SK-N-SH treated with all-trans-retinoic acid at 6 μM for 48 hours (cell line): Measurements from ENCODE around the gene ZGPAT.

Source experiments
- ATAC-seq: fragments of 200-7000 bp; cut with Tn5 transposase; 3 replicates; pipeline ENCODE4 v1.9.1; 2020; ENCODE audit warnings: mild to moderate bottlenecking, moderate library complexity
- ARNTL ChIP-seq: fragments of 450-650 bp; formaldehyde crosslinking; IDR thresholded peaks from 2 replicates; pipeline ENCODE4 v1.5.0; 2020; ENCODE audit warnings: low read depth, mild to moderate bottlenecking, moderate library complexity, borderline replicate concordance
- BACH2 ChIP-seq: fragments of 250-450 bp; sonication (Bioruptor Pico); IDR thresholded peaks from 2 replicates; pipeline ENCODE4 v1.9.0; 2021; ENCODE audit warnings: mild to moderate bottlenecking, borderline replicate concordance
- CREB5 ChIP-seq: fragments of 250-450 bp; sonication (Bioruptor Pico); IDR thresholded peaks from 2 replicates; pipeline ENCODE4 v1.5.1; 2020; ENCODE audit warnings: low read depth, mild to moderate bottlenecking, moderate library complexity
- CSDC2 ChIP-seq: fragments of 250-450 bp; sonication (Bioruptor Pico); IDR thresholded peaks from 2 replicates; pipeline ENCODE4 v1.5.0; 2020; ENCODE audit warnings: mild to moderate bottlenecking, moderate library complexity
- GLIS3 ChIP-seq: fragments of 250-450 bp; sonication (Bioruptor Pico); IDR thresholded peaks from 2 replicates; pipeline ENCODE4 v1.5.0; 2020; ENCODE audit warnings: mild to moderate bottlenecking, moderate library complexity
- ISL1 ChIP-seq: fragments of 250-450 bp; sonication (Bioruptor Pico); IDR thresholded peaks from 2 replicates; pipeline ENCODE4 v2.1.2; 2022; ENCODE audit warnings: mild to moderate bottlenecking, moderate library complexity
- OSR1 ChIP-seq: fragments of 250-450 bp; sonication (Bioruptor Pico); IDR thresholded peaks from 2 replicates; pipeline ENCODE4 v1.8.0; 2022; ENCODE audit warnings: moderate library complexity, mild to moderate bottlenecking, inconsistent platforms
- PATZ1 ChIP-seq: fragments of 250-450 bp; sonication (Bioruptor Pico); IDR thresholded peaks from 2 replicates; pipeline ENCODE4 v1.8.0; 2020; ENCODE audit warnings: mild to moderate bottlenecking, moderate library complexity, borderline replicate concordance
- RARB ChIP-seq: fragments of 250-450 bp; sonication (Bioruptor Pico); IDR thresholded peaks from 2 replicates; pipeline ENCODE4 v1.8.0; 2021; ENCODE audit warnings: mild to moderate bottlenecking, moderate library complexity
- TCF4 ChIP-seq: fragments of 250-450 bp; sonication (Bioruptor Pico); IDR thresholded peaks from 2 replicates; pipeline ENCODE4 v1.8.0; 2021; ENCODE audit warnings: mild to moderate bottlenecking, moderate library complexity, borderline replicate concordance
- TOX ChIP-seq: fragments of 250-450 bp; sonication (Bioruptor Pico); IDR thresholded peaks from 2 replicates; pipeline ENCODE4 v1.8.0; 2021; ENCODE audit warnings: mild to moderate bottlenecking, moderate library complexity, borderline replicate concordance
- ZC3H10 ChIP-seq: fragments of 250-450 bp; sonication (Bioruptor Pico); IDR thresholded peaks from 2 replicates; pipeline ENCODE4 v1.5.1; 2021; ENCODE audit warnings: mild to moderate bottlenecking, moderate library complexity
- ZFP3 ChIP-seq: fragments of 250-450 bp; sonication (Bioruptor Pico); IDR thresholded peaks from 2 replicates; pipeline ENCODE4 v1.5.0; 2020; ENCODE audit warnings: mild to moderate bottlenecking, moderate library complexity
- ZFP30 ChIP-seq: fragments of 450-650 bp; formaldehyde crosslinking; IDR thresholded peaks from 2 replicates; pipeline ENCODE4 v1.5.0; 2022; ENCODE audit warnings: mild to moderate bottlenecking, moderate library complexity
- ZNF565 ChIP-seq: fragments of 450-650 bp; formaldehyde crosslinking; conservative IDR thresholded peaks from 2 replicates; pipeline ENCODE4 v1.5.0; 2020; ENCODE audit warnings: low read depth, mild to moderate bottlenecking, moderate library complexity
- ZNF70 ChIP-seq: fragments of 450-650 bp; formaldehyde crosslinking; IDR thresholded peaks from 2 replicates; pipeline ENCODE4 v1.5.0; 2020; ENCODE audit warnings: mild to moderate bottlenecking, moderate library complexity
- ZNF8 ChIP-seq: fragments of 450-650 bp; formaldehyde crosslinking; IDR thresholded peaks from 2 replicates; pipeline ENCODE4 v1.5.0; 2020; ENCODE audit warnings: mild to moderate bottlenecking, moderate library complexity
- TF ChIP-seq, protein P1 (sequence below): fragments of 250-450 bp; sonication (Bioruptor Pico); IDR thresholded peaks from 2 replicates; pipeline ENCODE4 v1.5.0; 2020; ENCODE audit warnings: mild to moderate bottlenecking, moderate library complexity
- TF ChIP-seq, protein P2 (sequence below): fragments of 250-450 bp; sonication (Bioruptor Pico); IDR thresholded peaks from 2 replicates; pipeline ENCODE4 v1.5.1; 2021; ENCODE audit warnings: mild to moderate bottlenecking, moderate library complexity
- TF ChIP-seq, protein P3 (sequence below): fragments of 250-450 bp; sonication (Bioruptor Pico); IDR thresholded peaks from 2 replicates; pipeline ENCODE4 v1.8.0; 2021; ENCODE audit warnings: low read depth, mild to moderate bottlenecking, moderate library complexity, borderline replicate concordance

The ZGPAT gene

GRCh38 chr20:63660622-63661021 lies 47.2 kb upstream of the ZGPAT start (continued):
- TF ChIP-seq CSDC2 (CRISPR knock-in tag) (no peak), BACH2 (CRISPR knock-in tag) (no peak), ZFP30 (CRISPR knock-in tag) (no peak), ZFP3 (CRISPR knock-in tag) (no peak), GLIS3 (CRISPR knock-in tag) (no peak), ARNTL (CRISPR knock-in tag) (no peak), TOX (CRISPR knock-in tag) (no peak)

DNA sequence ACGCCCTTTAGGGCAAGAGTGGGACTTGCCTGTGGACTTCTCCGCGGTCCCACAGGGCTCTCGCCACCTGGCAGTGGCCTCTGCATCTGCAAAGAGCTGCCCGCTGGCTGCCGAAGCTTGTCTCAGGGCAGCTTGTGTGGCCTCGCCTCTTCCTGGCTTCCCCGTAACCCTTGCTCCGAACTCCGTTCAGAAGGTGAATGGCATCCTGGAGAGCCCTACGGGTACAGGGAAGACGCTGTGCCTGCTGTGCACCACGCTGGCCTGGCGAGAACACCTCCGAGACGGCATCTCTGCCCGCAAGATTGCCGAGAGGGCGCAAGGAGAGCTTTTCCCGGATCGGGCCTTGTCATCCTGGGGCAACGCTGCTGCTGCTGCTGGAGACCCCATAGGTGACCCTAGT lies 46.7 kb upstream of the ZGPAT start:
- no peak for ATAC-seq
- TF ChIP-seq BACH2 (CRISPR knock-in tag) = no peak
- TF ChIP-seq, protein P1, sequence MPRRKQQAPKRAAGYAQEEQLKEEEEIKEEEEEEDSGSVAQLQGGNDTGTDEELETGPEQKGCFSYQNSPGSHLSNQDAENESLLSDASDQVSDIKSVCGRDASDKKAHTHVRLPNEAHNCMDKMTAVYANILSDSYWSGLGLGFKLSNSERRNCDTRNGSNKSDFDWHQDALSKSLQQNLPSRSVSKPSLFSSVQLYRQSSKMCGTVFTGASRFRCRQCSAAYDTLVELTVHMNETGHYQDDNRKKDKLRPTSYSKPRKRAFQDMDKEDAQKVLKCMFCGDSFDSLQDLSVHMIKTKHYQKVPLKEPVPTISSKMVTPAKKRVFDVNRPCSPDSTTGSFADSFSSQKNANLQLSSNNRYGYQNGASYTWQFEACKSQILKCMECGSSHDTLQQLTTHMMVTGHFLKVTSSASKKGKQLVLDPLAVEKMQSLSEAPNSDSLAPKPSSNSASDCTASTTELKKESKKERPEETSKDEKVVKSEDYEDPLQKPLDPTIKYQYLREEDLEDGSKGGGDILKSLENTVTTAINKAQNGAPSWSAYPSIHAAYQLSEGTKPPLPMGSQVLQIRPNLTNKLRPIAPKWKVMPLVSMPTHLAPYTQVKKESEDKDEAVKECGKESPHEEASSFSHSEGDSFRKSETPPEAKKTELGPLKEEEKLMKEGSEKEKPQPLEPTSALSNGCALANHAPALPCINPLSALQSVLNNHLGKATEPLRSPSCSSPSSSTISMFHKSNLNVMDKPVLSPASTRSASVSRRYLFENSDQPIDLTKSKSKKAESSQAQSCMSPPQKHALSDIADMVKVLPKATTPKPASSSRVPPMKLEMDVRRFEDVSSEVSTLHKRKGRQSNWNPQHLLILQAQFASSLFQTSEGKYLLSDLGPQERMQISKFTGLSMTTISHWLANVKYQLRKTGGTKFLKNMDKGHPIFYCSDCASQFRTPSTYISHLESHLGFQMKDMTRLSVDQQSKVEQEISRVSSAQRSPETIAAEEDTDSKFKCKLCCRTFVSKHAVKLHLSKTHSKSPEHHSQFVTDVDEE = no peak
- no peak for TF ChIP-seq CREB5 (CRISPR knock-in tag)
- no peak for TF ChIP-seq GLIS3 (CRISPR knock-in tag)
- TF ChIP-seq ZNF70 (CRISPR knock-in tag) = no peak
- no peak for TF ChIP-seq CSDC2 (CRISPR knock-in tag)
- no peak for TF ChIP-seq OSR1 (CRISPR knock-in tag)
- TF ChIP-seq ZNF8 (CRISPR knock-in tag) = no peak
- no peak for TF ChIP-seq ZC3H10 (CRISPR knock-in tag)
- TF ChIP-seq TCF4 = no peak
- TF ChIP-seq, protein P2, sequence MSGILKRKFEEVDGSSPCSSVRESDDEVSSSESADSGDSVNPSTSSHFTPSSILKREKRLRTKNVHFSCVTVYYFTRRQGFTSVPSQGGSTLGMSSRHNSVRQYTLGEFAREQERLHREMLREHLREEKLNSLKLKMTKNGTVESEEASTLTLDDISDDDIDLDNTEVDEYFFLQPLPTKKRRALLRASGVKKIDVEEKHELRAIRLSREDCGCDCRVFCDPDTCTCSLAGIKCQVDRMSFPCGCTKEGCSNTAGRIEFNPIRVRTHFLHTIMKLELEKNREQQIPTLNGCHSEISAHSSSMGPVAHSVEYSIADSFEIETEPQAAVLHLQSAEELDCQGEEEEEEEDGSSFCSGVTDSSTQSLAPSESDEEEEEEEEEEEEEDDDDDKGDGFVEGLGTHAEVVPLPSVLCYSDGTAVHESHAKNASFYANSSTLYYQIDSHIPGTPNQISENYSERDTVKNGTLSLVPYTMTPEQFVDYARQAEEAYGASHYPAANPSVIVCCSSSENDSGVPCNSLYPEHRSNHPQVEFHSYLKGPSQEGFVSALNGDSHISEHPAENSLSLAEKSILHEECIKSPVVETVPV (CRISPR knock-in tag) = no peak
- TF ChIP-seq, protein P3, sequence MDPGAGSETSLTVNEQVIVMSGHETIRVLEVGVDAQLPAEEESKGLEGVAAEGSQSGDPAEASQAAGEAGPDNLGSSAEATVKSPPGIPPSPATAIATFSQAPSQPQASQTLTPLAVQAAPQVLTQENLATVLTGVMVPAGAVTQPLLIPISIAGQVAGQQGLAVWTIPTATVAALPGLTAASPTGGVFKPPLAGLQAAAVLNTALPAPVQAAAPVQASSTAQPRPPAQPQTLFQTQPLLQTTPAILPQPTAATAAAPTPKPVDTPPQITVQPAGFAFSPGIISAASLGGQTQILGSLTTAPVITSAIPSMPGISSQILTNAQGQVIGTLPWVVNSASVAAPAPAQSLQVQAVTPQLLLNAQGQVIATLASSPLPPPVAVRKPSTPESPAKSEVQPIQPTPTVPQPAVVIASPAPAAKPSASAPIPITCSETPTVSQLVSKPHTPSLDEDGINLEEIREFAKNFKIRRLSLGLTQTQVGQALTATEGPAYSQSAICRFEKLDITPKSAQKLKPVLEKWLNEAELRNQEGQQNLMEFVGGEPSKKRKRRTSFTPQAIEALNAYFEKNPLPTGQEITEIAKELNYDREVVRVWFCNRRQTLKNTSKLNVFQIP (CRISPR knock-in tag) = no peak
- no peak for TF ChIP-seq PATZ1
- no peak for TF ChIP-seq ISL1 (CRISPR knock-in tag)

- ATAC-seq = no peak
- TF ChIP-seq ZNF565 (CRISPR knock-in tag) (no peak), ZNF70 (CRISPR knock-in tag) (no peak), CSDC2 (CRISPR knock-in tag) (no peak), RARB (CRISPR knock-in tag) (no peak), BACH2 (CRISPR knock-in tag) (no peak)
Observed at GRCh38 chr20:63661959-63662812, 45.7 kb upstream of the ZGPAT start.
